Measurements from ENCODE around the gene DLG1.
A peak's percentile ranks its signal among the peaks of the same experiment; 100 is the strongest.

Gene DLG1

DNA sequence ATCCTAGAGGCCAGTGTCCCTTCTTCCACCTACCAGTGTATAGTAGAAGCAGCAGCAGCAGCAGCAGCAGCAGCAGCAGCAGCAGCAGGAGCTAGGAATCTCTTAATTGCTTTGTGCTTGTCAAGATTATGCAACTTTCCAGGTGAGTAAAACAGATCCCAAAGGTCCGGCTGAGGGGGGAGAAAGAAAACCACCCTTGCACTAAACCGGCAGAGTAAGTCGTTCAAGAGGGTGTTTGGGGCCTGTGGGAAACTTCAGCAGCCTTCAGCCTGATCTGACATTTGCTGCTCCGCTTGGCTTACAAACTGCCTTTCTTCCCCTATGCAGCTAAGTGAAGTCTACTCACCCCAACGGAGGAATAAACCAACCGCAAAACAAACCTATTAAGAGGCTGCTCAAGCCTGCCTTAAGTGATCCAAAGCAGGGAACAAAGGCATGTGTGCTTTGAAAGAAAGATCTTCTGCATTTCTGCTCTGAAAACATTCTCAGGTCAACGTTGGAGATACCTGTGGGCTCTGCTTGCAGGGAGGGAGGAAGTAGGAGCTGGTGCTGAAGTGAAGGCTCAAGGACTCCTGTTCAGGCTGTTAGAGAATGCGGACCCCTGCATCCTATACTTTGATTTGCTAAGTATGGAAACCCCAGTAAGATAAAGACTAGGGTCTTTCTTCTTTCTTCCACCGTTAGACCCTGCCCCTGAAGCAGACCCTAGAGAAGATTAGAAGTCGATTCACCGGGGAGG is 35.7 kb upstream of the DLG1 start:
- Mint-ChIP-seq H3K4me3 (no peak overlapping the region), H3K27me3 (peaks cover 8% of the 10 kb centered on the region), H3K36me3 (ENCODE audit: low read depth) (no peaks in the 10 kb centered on the region), H3K27ac (no peak overlapping the region), H3K9me3 (no peaks in the 10 kb centered on the region), H3K4me1 (no peaks in the 10 kb centered on the region)
- DNase-seq, result no peak
- no peak for ATAC-seq

DNA sequence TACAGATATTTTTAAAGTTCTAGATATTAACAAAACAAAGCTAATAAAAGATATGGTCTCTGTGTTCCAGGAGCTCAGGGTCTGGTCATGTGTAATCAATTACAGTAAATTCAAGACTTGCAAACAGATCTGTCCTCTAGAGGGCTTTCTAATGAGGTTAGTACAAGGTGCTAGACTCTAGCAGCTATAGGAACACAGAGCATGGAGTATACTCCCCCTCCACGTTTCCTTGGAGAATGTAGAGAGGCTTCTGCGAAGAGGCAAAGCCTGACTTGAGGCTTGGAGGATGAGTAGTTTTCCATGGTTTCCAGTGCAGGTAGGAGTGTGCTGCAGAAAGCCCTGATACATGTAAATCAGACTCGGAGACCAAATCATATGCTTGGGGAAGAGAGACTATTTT is 32.7 kb upstream of the DLG1 start:
- H3K27ac Mint-ChIP-seq, result no peak overlapping the region
- no peaks in the 10 kb centered on the region for H3K4me1 Mint-ChIP-seq
- no peak for DNase-seq
- peaks cover 8% of the 10 kb centered on the region for H3K27me3 Mint-ChIP-seq
- no peaks in the 10 kb centered on the region for H3K9me3 Mint-ChIP-seq
- H3K4me3 Mint-ChIP-seq, result no peak overlapping the region
- no peaks in the 10 kb centered on the region for H3K36me3 Mint-ChIP-seq (ENCODE audit: low read depth)
- no peak for ATAC-seq

DNA sequence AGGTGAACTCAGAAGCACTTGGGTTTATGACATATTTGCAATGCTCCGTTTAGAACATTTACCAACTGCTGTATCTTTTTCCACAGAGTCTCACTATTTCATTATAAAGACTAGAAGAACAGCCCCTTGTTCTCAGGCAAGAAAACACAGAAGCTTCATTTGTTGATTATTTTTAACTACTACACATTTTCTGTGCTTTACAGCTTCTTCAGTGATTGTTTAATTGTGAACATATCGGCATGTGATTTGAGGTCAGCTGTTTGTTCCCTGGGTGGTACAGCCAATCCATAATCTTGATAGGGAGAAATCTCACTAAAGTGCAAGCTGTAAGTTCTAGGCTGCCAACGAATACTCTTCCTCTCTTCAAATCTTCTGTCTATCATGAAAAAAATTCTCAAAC is 31.0 kb upstream of the DLG1 start:
- DNase-seq (no peak), ATAC-seq (no peak)
- Mint-ChIP-seq H3K9me3 (no peaks in the 10 kb centered on the region), H3K4me3 (no peak overlapping the region), H3K4me1 (peaks cover 7% of the 10 kb centered on the region), H3K36me3 (ENCODE audit: low read depth) (no peaks in the 10 kb centered on the region), H3K27ac (no peak overlapping the region), H3K27me3 (peaks cover 8% of the 10 kb centered on the region)

DNA sequence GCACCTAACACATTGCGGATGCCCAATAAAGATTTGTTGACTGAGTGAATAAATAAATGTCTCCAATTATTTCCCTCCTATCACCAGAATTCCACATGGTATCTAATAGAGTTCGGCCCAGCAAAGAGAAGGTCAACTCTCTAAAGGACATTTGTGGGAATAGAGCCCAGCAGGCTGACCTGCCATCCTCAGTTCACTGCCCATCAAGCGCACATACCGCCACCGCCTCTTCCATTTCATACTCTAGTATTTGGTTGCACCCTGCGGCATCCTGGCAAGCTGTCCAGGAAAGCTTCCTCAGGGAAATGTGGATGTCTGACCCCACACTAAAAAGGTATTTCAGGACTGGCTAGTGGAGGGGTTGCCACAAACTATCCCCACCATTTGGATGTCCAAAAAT is 29.8 kb upstream of the DLG1 start:
- Mint-ChIP-seq H3K27ac (no peak overlapping the region), H3K4me1 (peaks cover 7% of the 10 kb centered on the region), H3K36me3 (ENCODE audit: low read depth) (no peaks in the 10 kb centered on the region), H3K4me3 (no peak overlapping the region), H3K27me3 (peaks cover 12% of the 10 kb centered on the region), H3K9me3 (no peaks in the 10 kb centered on the region)
- no peak for ATAC-seq
- no peak for DNase-seq

DNA sequence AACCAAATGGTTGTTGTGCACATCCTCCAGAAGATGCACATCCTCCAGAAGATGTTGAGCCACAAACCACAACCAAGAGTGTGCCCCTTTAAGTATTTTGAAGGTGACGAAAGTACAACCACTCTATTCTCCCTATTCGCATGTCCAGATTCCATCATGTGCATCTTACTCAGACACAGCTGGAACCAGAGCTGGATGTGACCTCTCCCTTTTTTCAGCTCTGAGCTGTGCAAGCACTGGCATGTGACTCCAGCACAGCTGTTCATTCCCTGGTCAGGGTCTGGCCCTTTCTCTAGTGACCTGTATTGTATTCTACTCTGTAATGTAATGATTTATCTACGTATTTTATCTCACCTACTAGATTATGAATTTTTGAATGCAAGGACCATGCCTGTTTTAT is 29.3 kb upstream of the DLG1 start:
- peak; percentile 10 for ATAC-seq
- DNase-seq, result no peak
- Mint-ChIP-seq H3K4me3 (no peak overlapping the region), H3K4me1 (peaks cover 7% of the 10 kb centered on the region), H3K27me3 (peaks cover 13% of the 10 kb centered on the region), H3K27ac (no peak overlapping the region), H3K9me3 (no peaks in the 10 kb centered on the region), H3K36me3 (ENCODE audit: low read depth) (no peaks in the 10 kb centered on the region)

DNA sequence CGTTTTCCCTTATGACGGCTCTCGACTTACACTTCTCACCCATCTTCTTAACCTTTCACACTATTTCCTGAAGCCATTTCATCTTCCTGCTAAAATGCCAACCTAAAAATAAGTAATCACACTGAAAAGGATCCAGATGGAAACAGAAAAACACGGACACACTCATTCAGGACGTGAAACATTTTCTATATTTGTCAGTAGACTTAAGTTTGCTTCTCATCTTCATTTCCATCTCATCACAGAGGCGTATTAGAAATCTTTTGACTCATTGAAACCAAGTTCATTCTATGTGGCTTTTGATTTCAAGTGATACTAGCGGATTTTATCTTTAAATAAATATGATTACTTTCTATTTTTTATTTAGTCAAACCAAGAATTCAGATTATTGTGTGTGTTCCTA is 27.4 kb upstream of the DLG1 start:
- Mint-ChIP-seq H3K36me3 (ENCODE audit: low read depth) (no peaks in the 10 kb centered on the region), H3K9me3 (peaks cover 4% of the 10 kb centered on the region), H3K27ac (peak overlapping the region; percentile 21), H3K4me3 (no peak overlapping the region), H3K27me3 (peaks cover 11% of the 10 kb centered on the region), H3K4me1 (peaks cover 7% of the 10 kb centered on the region)
- no peak for DNase-seq
- peak; percentile 54 for ATAC-seq

DNA sequence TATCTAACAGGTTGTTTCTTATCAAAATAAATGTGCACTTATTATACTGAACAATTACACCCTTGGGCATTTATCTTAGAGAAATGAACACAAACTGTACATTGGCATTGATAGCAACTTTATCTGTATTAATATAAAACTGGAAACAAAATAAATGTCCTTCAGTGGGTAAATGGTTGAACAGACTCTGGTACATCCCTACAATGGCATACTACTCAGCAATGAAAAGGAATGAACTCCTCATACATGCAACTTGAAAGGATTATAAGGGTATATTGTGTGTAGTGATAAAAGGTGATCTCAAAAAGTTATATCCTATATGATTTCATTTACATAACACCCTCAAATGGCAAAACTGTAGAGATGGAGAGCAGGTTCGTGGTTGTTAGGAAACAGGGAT is 23.7 kb upstream of the DLG1 start:
- ATAC-seq (no peak), DNase-seq (no peak)
- Mint-ChIP-seq H3K27me3 (peaks cover 23% of the 10 kb centered on the region), H3K36me3 (ENCODE audit: low read depth) (no peaks in the 10 kb centered on the region), H3K4me3 (no peak overlapping the region), H3K4me1 (peaks cover 11% of the 10 kb centered on the region), H3K9me3 (peaks cover 4% of the 10 kb centered on the region), H3K27ac (no peak overlapping the region)

DNA sequence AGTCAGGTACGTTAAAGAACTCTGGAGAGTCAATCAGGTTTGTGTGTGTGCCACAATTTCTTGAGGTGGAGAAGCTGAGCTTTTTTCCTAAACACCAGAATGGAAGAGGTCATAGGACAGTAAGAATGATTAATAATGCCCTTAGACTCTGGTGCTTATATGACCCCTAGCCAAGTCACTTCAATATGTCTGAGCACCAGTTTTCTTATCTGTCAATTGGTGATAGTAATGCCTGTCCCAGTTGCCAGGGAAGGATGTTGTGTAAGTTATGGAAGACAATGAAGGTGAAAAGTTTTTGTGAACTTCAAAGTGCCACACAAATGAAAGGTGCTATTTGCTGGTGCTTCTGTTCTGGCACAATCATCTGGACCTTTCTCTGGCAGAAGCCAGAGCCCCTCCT is 22.2 kb upstream of the DLG1 start:
- peaks cover 4% of the 10 kb centered on the region for H3K9me3 Mint-ChIP-seq
- ATAC-seq, result no peak

DNA sequence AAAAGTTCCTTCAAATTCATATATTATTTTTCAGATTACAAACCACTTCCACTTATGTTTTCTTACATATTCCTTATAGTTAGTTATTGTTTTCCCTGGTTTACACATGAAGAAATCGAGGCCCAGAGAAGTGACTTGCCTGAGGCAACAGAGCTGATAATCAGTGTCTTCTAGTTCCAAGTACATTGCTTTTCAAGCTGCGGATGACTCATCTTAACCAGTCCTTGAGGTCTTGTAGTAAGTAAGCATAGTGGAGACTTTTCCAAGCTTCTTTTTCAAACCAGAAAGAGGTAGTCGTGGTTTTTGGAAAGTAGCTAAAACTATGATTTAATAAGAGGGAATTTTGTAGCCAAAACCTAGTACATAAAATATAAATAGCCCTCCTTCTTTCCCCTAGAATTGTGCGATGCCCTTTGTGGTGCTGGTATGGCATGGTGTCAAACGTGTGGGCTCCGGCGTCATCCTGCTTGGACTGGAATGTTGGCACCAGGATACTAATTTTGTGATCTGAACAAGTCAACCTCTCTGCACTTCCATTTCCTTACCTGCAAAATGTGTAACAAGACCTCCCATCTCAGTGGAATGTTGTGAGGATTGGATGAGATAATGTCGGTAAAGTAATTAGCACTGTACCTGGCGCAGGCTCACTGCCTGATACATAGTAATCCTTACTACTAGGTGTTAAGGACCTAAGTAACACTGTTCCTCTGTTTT is 19.0 kb upstream of the DLG1 start:
- H3K36me3 Mint-ChIP-seq (ENCODE audit: low read depth), result no peaks in the 10 kb centered on the region
- H3K9me3 Mint-ChIP-seq, result peaks cover 3% of the 10 kb centered on the region
- H3K27me3 Mint-ChIP-seq, result peaks cover 30% of the 10 kb centered on the region
- H3K4me1 Mint-ChIP-seq, result peaks cover 5% of the 10 kb centered on the region
- no peak overlapping the region for H3K27ac Mint-ChIP-seq
- ATAC-seq (peak; percentile 40), DNase-seq (no peak)
- no peak overlapping the region for H3K4me3 Mint-ChIP-seq

More for the DNA sequence above, 22.2 kb upstream of the DLG1 start:
- no peaks in the 10 kb centered on the region for H3K36me3 Mint-ChIP-seq (ENCODE audit: low read depth)
- no peak overlapping the region for H3K27ac Mint-ChIP-seq
- H3K27me3 Mint-ChIP-seq, result peaks cover 28% of the 10 kb centered on the region
- DNase-seq, result no peak
- H3K4me1 Mint-ChIP-seq, result peaks cover 6% of the 10 kb centered on the region
- H3K4me3 Mint-ChIP-seq, result no peak overlapping the region

DNA sequence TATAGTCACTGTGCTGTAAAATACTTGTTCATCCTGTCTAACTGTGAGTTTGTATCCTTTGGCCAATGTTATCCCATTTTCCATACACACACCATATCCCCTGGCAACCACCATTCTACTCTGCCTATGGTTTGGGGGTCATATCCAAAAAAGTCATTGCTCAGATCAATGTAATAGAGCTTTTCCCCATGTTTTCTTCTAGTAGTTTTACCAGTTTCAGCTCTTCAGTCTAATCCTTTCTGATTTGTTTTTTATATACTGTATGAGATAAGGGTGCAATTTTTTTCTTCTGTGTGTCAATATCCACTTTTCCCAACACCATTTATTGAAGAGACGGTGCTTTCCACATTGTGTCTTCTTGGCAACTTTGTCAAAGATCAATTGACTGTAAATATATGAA is 14.0 kb upstream of the DLG1 start:
- DNase-seq, result no peak
- H3K4me1 Mint-ChIP-seq, result peaks cover 30% of the 10 kb centered on the region
- no peaks in the 10 kb centered on the region for H3K9me3 Mint-ChIP-seq
- peaks cover 14% of the 10 kb centered on the region for H3K27me3 Mint-ChIP-seq
- H3K36me3 Mint-ChIP-seq (ENCODE audit: low read depth), result no peaks in the 10 kb centered on the region
- H3K4me3 Mint-ChIP-seq, result no peak overlapping the region
- no peak overlapping the region for H3K27ac Mint-ChIP-seq
- no peak for ATAC-seq

DNA sequence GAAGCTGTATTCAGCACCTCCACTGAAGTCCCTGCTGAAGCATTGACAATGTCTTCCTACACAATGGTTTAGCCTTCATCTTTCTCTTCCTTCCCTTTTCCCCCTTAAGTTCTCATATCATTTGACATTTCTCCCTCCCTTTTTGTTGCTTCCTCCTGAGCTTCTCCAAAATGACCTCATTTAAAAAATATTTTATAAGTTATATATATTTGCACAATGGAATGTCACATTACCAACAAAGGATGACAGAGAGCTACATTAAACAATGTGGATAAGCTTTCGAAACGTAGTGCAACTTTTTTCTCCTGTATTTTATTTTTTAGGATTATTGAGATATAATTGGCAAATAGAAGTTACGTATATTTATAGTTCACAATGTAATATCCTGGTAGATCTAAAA is 13.2 kb upstream of the DLG1 start:
- Mint-ChIP-seq H3K27me3 (peaks cover 14% of the 10 kb centered on the region), H3K9me3 (no peaks in the 10 kb centered on the region), H3K27ac (no peak overlapping the region), H3K4me3 (no peak overlapping the region), H3K36me3 (ENCODE audit: low read depth) (no peaks in the 10 kb centered on the region), H3K4me1 (peaks cover 27% of the 10 kb centered on the region)
- DNase-seq (no peak), ATAC-seq (peak; percentile 75)

DNA sequence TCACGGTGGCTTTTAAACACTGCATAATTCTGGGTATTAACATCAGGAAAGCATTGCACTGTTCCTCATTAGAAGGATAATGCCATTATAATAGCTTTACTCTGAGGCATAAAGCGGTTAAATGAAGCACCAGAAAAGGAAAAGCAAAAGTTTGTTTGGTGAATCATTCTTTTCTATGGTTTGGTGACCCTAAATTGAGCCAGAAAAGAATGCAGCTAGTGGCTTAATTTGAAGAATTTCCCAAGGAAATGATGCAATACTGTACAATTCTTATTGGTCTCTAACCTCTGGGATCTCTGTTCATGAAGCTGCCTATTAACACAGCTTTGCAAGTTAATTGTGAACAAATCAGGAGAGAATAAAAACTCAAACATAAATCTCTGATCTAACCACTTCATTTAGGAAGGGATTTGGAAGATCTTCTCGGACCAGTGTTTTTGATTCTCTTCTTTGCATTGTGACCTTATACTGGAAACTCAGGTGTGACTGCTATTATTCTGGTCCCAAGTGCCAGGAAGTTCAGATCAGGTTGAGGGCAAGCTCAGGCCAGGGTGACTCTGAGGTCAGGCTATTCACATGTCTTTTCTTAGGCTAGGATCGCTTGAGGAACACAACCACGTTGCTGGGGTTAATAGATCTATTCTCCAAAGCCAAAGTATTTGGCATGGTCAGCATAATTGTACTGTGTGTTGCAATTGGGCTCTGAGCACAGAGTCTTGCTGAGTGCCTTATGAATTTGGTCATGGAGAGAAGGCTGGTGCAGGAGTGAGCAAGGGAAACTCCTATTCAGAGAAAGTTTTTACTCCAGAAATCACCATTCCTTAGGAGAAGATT is 11.3 kb upstream of the DLG1 start:
- Mint-ChIP-seq H3K4me3 (no peak overlapping the region), H3K27ac (peak overlapping the region; percentile 59)

DNA sequence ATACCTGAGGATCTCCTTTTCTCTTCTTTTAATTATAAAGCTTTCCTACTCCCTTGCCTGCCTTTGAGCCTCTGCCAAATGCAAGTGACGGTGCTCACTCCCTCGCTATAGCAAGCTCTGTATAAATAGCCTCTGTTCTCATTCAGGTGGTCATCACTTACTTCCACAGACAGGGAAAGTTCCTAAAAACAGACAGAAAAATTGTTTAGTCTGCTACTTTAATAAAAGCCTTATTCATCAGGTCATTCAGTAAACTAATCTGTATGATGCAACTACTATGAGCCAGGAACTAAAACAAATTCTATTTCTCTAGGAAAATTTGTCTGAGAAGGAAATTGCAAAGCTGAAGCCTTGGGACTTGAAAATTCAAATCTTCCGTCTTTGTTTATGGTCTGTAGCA is 10.2 kb upstream of the DLG1 start:
- ATAC-seq (no peak), DNase-seq (no peak)
- H3K9me3 Mint-ChIP-seq, result no peaks in the 10 kb centered on the region
- no peak overlapping the region for H3K27ac Mint-ChIP-seq
- H3K4me3 Mint-ChIP-seq, result no peak overlapping the region
- peaks cover 42% of the 10 kb centered on the region for H3K4me1 Mint-ChIP-seq
- peaks cover 12% of the 10 kb centered on the region for H3K27me3 Mint-ChIP-seq
- H3K36me3 Mint-ChIP-seq (ENCODE audit: low read depth), result no peaks in the 10 kb centered on the region

More for the DNA sequence above, 11.3 kb upstream of the DLG1 start:
- H3K4me1 Mint-ChIP-seq, result peaks cover 42% of the 10 kb centered on the region
- peak; percentile 29 for ATAC-seq
- no peaks in the 10 kb centered on the region for H3K9me3 Mint-ChIP-seq
- DNase-seq, result no peak
- peaks cover 12% of the 10 kb centered on the region for H3K27me3 Mint-ChIP-seq
- H3K36me3 Mint-ChIP-seq (ENCODE audit: low read depth), result no peaks in the 10 kb centered on the region

DNA sequence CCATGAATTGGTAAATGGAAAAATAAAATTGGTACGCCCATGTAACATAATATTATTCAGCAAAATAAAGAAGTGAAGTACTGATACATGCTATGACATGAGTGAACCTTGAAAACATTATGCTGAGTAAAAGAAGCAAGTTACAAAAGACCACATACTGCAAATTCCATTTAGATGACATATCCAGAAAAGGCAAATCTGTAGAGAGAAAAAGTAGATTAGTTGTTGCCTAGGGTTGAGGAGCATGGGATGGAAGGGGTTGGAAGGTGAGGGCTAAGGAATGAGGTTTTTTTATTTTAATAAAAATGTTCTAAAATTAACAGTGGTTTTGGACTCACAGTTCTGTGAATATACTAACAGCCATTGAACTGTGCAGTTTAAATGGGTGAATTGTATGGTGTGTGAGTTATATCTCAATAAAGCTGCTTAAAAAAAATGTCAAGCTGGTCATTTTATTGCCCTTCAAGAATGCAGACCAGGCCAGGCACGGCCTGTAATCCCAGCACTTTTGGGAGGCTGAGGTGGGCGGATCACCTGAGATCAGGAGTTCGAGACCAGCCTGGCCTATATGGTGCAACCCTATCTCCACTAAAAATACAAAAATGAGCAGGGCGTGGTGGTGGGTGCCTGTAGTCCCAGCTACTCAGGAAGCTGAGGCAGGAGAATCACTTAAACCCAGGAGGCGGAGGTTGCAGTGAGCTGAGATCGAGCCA is 8.1 kb upstream of the DLG1 start:
- no peaks in the 10 kb centered on the region for H3K9me3 Mint-ChIP-seq
- no peak overlapping the region for H3K27ac Mint-ChIP-seq
- peaks cover 41% of the 10 kb centered on the region for H3K4me1 Mint-ChIP-seq
- H3K4me3 Mint-ChIP-seq, result no peak overlapping the region
- no peaks in the 10 kb centered on the region for H3K36me3 Mint-ChIP-seq (ENCODE audit: low read depth)
- H3K27me3 Mint-ChIP-seq, result peaks cover 12% of the 10 kb centered on the region
- DNase-seq (no peak), ATAC-seq (no peak)

Data from activated naive CD8-positive, alpha-beta T cell treated with anti-CD3 and anti-CD28 coated beads, Interleukin-2, amount 50 U/mL, for 24 hours (primary cell).